ENCODE measurements around the gene PCDH7. TPM values are rescaled to one million over a fixed set of nuclear protein-coding genes. Genes with fewer than 3 reads are reported as not detected.
A peak's percentile ranks its signal among the peaks of the same experiment; 100 is the strongest.

PCDH7 gene
- total RNA-seq, 1 experiment from 2014 or later: 65.9 TPM

DNA sequence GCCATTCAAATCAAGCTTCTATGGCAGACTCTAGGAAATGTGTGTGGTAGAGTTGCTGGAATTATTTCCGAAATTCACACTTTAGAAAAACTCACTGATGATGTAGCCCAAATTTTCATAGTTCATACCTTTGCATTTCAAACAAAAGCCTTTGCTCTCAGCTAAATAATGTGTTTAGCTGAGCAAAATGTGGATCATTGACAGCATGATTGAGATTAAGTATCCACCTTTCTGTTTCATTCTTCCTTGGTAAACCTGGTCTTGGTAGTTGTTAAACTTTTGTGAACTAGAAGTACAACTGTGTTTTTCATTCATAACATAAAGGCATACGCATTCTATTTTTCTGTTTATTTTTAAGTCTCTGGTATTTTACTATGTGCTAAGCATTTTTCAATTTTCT is 7.2 kb downstream of the PCDH7 start:
- H3K4me3 ChIP-seq (replicated peaks in 1 of 2; ENCODE audit: low read depth in 1 of 2, low read length in 2 of 2): no peak overlapping the region
- peaks cover 4 to 38% of the 10 kb centered on the region in 2 experiments; a peak in 3 of 4 replicates for H3K4me1 ChIP-seq (ENCODE audit: control insufficient read depth in 1 of 2, insufficient read depth in 2 of 2, low read length in 2 of 2)

More for the DNA sequence above, 7.2 kb downstream of the PCDH7 start:
- DNase-seq (ENCODE audit: low read depth, low spot score) (no peak), ATAC-seq (no peak)
- Histone ChIP-seq H3K9ac (ENCODE audit: low read length) (peak overlapping the region; percentile 7), H3K27ac (ENCODE audit: low read depth, low read length) (peak overlapping the region; percentile 16; the same call in 1 of the 2 replicates), H3K36me3 (ENCODE audit: control insufficient read depth in 1 of 2, insufficient read depth in 2 of 2, low read length in 2 of 2) (peaks cover 0 to 4% of the 10 kb centered on the region in 2 experiments; a peak in 1 of 4 replicates), H3K9me2 (ENCODE audit: insufficient read depth) (no peaks in the 10 kb centered on the region), H3K79me2 (ENCODE audit: insufficient read depth, low read length) (no peaks in the 10 kb centered on the region), H4K20me1 (ENCODE audit: insufficient read depth) (no peaks in the 10 kb centered on the region), H3K27me3 (ENCODE audit: insufficient read depth, low read length) (no peaks in the 10 kb centered on the region), H2AFZ (ENCODE audit: low read depth, low read length, poor library complexity, severe bottlenecking) (peak overlapping the region; percentile 5), H3K9me3 (ENCODE audit: control insufficient read depth in 1 of 2, insufficient read depth in 1 of 2, low read depth in 1 of 2, low read length in 2 of 2) (peaks cover 6 to 13% of the 10 kb centered on the region in 2 experiments; a peak in 1 of 4 replicates), H3K4me2 (ENCODE audit: low read length) (peak overlapping the region; percentile 3; the same call in 1 of the 2 replicates)
- intact Hi-C loops (cut with micrococcal nuclease): no loop called here
- ChIA-PET POLR2A (interaction anchor here (1.9 to 2.1 kb wide), 2 partner anchors 28 to 30 kb away, joined by 6 to 8 read pairs; no protein-coding TSS in a partner anchor), CTCF (no interaction called here), RAD21 (ENCODE audit: low non-redundant PET in 1 of 2, low total read pairs in 2 of 2, uncharacterized antibody in 2 of 2, unreplicated experiment in 2 of 2) (no interaction called here)
- TF ChIP-seq SRF (IDR thresholded peaks at IDR 0.05; ENCODE audit: low read depth) (no peak), TCF7L2 (IDR thresholded peaks at IDR 0.05; ENCODE audit: borderline replicate concordance, extremely low read depth, insufficient read depth, insufficient read length) (no peak)
- TF ChIP-seq, protein P1, sequence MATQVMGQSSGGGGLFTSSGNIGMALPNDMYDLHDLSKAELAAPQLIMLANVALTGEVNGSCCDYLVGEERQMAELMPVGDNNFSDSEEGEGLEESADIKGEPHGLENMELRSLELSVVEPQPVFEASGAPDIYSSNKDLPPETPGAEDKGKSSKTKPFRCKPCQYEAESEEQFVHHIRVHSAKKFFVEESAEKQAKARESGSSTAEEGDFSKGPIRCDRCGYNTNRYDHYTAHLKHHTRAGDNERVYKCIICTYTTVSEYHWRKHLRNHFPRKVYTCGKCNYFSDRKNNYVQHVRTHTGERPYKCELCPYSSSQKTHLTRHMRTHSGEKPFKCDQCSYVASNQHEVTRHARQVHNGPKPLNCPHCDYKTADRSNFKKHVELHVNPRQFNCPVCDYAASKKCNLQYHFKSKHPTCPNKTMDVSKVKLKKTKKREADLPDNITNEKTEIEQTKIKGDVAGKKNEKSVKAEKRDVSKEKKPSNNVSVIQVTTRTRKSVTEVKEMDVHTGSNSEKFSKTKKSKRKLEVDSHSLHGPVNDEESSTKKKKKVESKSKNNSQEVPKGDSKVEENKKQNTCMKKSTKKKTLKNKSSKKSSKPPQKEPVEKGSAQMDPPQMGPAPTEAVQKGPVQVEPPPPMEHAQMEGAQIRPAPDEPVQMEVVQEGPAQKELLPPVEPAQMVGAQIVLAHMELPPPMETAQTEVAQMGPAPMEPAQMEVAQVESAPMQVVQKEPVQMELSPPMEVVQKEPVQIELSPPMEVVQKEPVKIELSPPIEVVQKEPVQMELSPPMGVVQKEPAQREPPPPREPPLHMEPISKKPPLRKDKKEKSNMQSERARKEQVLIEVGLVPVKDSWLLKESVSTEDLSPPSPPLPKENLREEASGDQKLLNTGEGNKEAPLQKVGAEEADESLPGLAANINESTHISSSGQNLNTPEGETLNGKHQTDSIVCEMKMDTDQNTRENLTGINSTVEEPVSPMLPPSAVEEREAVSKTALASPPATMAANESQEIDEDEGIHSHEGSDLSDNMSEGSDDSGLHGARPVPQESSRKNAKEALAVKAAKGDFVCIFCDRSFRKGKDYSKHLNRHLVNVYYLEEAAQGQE (IDR thresholded peaks at IDR 0.05; ENCODE audit: low read depth): no peak
- BruUV-seq (replicated peaks): no TSS peak

All from HCT116 (cell line).